ENCODE results near the gene ST6GAL1.

DNA sequence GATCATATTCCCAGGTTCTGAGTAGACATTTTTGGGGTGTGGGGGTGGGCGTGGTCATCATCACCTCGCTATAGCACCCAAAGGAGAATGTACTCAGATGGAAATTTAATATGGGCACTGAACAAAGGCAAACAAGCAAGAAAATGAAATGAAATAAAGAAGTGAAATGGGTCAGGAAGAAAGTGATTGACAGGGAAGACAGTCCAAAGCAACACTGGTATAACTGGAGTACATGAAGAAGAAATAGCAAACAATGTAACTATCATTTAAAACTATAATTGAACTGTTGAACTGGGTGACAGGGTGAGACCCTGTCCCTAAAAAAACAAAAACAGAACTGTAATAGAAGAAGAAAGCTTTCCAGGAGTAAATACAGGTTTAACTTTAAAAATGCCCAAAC is 184.2 kb downstream of the ST6GAL1 start:
- TF ChIP-seq, protein P1, sequence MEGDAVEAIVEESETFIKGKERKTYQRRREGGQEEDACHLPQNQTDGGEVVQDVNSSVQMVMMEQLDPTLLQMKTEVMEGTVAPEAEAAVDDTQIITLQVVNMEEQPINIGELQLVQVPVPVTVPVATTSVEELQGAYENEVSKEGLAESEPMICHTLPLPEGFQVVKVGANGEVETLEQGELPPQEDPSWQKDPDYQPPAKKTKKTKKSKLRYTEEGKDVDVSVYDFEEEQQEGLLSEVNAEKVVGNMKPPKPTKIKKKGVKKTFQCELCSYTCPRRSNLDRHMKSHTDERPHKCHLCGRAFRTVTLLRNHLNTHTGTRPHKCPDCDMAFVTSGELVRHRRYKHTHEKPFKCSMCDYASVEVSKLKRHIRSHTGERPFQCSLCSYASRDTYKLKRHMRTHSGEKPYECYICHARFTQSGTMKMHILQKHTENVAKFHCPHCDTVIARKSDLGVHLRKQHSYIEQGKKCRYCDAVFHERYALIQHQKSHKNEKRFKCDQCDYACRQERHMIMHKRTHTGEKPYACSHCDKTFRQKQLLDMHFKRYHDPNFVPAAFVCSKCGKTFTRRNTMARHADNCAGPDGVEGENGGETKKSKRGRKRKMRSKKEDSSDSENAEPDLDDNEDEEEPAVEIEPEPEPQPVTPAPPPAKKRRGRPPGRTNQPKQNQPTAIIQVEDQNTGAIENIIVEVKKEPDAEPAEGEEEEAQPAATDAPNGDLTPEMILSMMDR (conservative IDR thresholded peaks at IDR 0.05; ENCODE audit: low read depth, low read length): no peak
- TF ChIP-seq EZH2 (IDR thresholded peaks at IDR 0.05; ENCODE audit: borderline replicate concordance, low read depth, low read length, poor library complexity, severe bottlenecking): no peak

Data from A673 (cell line).